Sigmoid colon (tissue), 7 donors: ENCODE measurements around the gene POLR2A. TPM values are rescaled to one million over a fixed set of nuclear protein-coding genes. Genes with fewer than 3 reads are reported as not detected.
A peak's percentile ranks its signal among the peaks of the same experiment; 100 is the strongest.

Experiments
- DNase-seq: peaks from one replicate; pipeline ENCODE4 v3.0.0-alpha.2; 2019
- H3K27ac ChIP-seq, 4 donors: fragments of 200-600 bp; sonication (generic); one replicate each; pipeline ENCODE4 v1.5.1; 2016 to 2019; ENCODE audit warnings: mild to moderate bottlenecking in 1 of 4
- H3K27me3 ChIP-seq, 3 donors: fragments of 200-600 bp; sonication (generic); one replicate each; pipeline ENCODE4 v1.5.1; 2019; ENCODE audit warnings: mild to moderate bottlenecking in 1 of 3
- H3K36me3 ChIP-seq, 4 donors: fragments of 200-600 bp; sonication (generic); one replicate each; pipeline ENCODE4 v1.5.1; 2016 to 2019
- H3K4me1 ChIP-seq, 4 donors: fragments of 200-600 bp; sonication (generic); one replicate each; pipeline ENCODE4 v1.5.1; 2017 to 2019
- H3K4me3 ChIP-seq, 4 donors: fragments of 200-600 bp; sonication (generic); one replicate each; pipeline ENCODE4 v1.5.1; 2017 to 2019; ENCODE audit warnings: mild to moderate bottlenecking in 2 of 4, moderate library complexity in 1 of 4
- H3K9me3 ChIP-seq, 4 donors: fragments of 200-600 bp in 3 of 4; sonication (generic) in 3 of 4; one replicate each; pipeline versions ENCODE4 v1.5.1 to v1.6.1; 2013 to 2019
- CTCF ChIP-seq, 4 experiments: fragments of 450-650 bp in 3 of 4; fragments of 200-600 bp in 1 of 4; IDR thresholded peaks; one replicate each; pipeline ENCODE4 v1.5.1; 2016 to 2019; ENCODE audit warnings: antibody characterized with exemption in 4 of 4, mild to moderate bottlenecking in 3 of 4, moderate library complexity in 2 of 4
- EP300 ChIP-seq, 4 donors: sonication (generic); formaldehyde crosslinking; IDR thresholded peaks; one replicate each; pipeline ENCODE4 v1.6.1; 2017; ENCODE audit warnings: antibody characterized with exemption in 4 of 4
- POLR2A ChIP-seq, 2 donors: fragments of 450-650 bp; IDR thresholded peaks; one replicate each; pipeline ENCODE4 v1.6.1; 2016; ENCODE audit warnings: antibody characterized with exemption in 2 of 2, mild to moderate bottlenecking in 2 of 2, moderate library complexity in 2 of 2
- POLR2AphosphoS5 ChIP-seq, 4 donors: sonication (generic); formaldehyde crosslinking; IDR thresholded peaks; one replicate each; pipeline ENCODE4 v1.6.1; 2017; ENCODE audit warnings: antibody characterized with exemption in 4 of 4
- WGBS, 2 donors: extraction: QIAGEN DNeasy Blood & Tissue Kit; methylation state at CpG; one replicate each; pipeline ENCODE4 v1.1.7; 2013; 5-methylcytosine and 5-hydroxymethylcytosine counted together
- intact Hi-C: fragments of 100-400 bp; cut with DNase I; formaldehyde crosslinking; loops from one replicate; pipeline ENCODE4 v1.15.1; 2023
- polyA plus RNA-seq, 3 donors: library from polyadenylated mRNA; stranded (reverse); fragments of 200-250 nt; gene quantifications; one replicate each; pipeline ENCODE4 v1.2.3, GENCODE V29; 2013
- total RNA-seq, 4 donors: library from RNA; depleted of rRNA; stranded (reverse); fragments of >200 nt; gene quantifications; one replicate each; pipeline ENCODE4 v1.1.0, GENCODE V29; 2016
- donor health status: healthy with polysubstance abuse.
- donor health status: Bipolar disorder and iron deficiency.
- donor health status: healthy.

Gene POLR2A
- total and polyA plus RNA-seq, 7 donors = 7.2 to 51.1 (median 31.4) TPM

- intact Hi-C loops = no loop called here
- H3K27ac ChIP-seq = no peak overlapping the region
- no peaks in the 10 kb centered on the region for H3K27me3 ChIP-seq
- no peak overlapping the region for H3K4me3 ChIP-seq
- no peaks in the 10 kb centered on the region for H3K9me3 ChIP-seq
- no peak for TF ChIP-seq CTCF (IDR thresholded peaks at IDR 0.05)
- TF ChIP-seq POLR2A (IDR thresholded peaks at IDR 0.05) = no peak
- TF ChIP-seq POLR2AphosphoS5 (IDR thresholded peaks at IDR 0.05) = no peak
- TF ChIP-seq EP300 (IDR thresholded peaks at IDR 0.05) = no peak
- H3K4me1 ChIP-seq = peaks cover 0 to 35% (median 26%) of the 10 kb centered on the region in 4 donors
- DNase-seq = no peak
- WGBS, 2 donors = 96% methylated on average over 9 of the region's 9 CpGs
- peaks cover 18 to 56% (median 29%) of the 10 kb centered on the region in 4 donors for H3K36me3 ChIP-seq
These were observed 20.1 kb upstream of the POLR2A start for GRCh38 chr17:7464081-7464480.

- Histone ChIP-seq H3K27ac (peak overlapping the region; percentile 46 to 59 (median 50)), H3K4me3 (no peak overlapping the region), H3K36me3 (peaks cover 18 to 56% (median 29%) of the 10 kb centered on the region in 4 donors), H3K27me3 (no peaks in the 10 kb centered on the region), H3K4me1 (peaks cover 0 to 50% (median 30%) of the 10 kb centered on the region in 4 donors), H3K9me3 (no peaks in the 10 kb centered on the region)
- WGBS, 2 donors = 94% methylated on average over 33 of the region's 33 CpGs
- DNase-seq = no peak
- intact Hi-C loops = no loop called here
- no peak for TF ChIP-seq CTCF (IDR thresholded peaks at IDR 0.05)
- TF ChIP-seq EP300 (IDR thresholded peaks at IDR 0.05) = no peak
- TF ChIP-seq POLR2AphosphoS5 (IDR thresholded peaks at IDR 0.05) = peak in 1 of 4 donors; percentile 6
These were observed 18.4 kb upstream of the POLR2A start for GRCh38 chr17:7465597-7466275.

- H3K4me1 ChIP-seq = peaks cover 0 to 53% (median 31%) of the 10 kb centered on the region in 4 donors
- intact Hi-C loops = no loop called here
- 91% methylated on average over 9 of the region's 9 CpGs for WGBS, 2 donors
- H3K27ac ChIP-seq = peak overlapping the region; percentile 46 to 59 (median 50)
- H3K36me3 ChIP-seq = peaks cover 18 to 56% (median 29%) of the 10 kb centered on the region in 4 donors
- no peaks in the 10 kb centered on the region for H3K9me3 ChIP-seq
- TF ChIP-seq POLR2A (IDR thresholded peaks at IDR 0.05) = no peak
- no peak for TF ChIP-seq EP300 (IDR thresholded peaks at IDR 0.05)
- no peak for TF ChIP-seq CTCF (IDR thresholded peaks at IDR 0.05)
- TF ChIP-seq POLR2AphosphoS5 (IDR thresholded peaks at IDR 0.05) = no peak
- DNase-seq = no peak
- H3K4me3 ChIP-seq = no peak overlapping the region
- H3K27me3 ChIP-seq = no peaks in the 10 kb centered on the region
These were observed 17.9 kb upstream of the POLR2A start for GRCh38 chr17:7466318-7466638.

- DNase-seq = peak; percentile 88
- intact Hi-C loops = no loop called here
- Histone ChIP-seq H3K4me1 (peaks cover 0 to 58% (median 33%) of the 10 kb centered on the region in 4 donors), H3K9me3 (no peaks in the 10 kb centered on the region), H3K27me3 (no peaks in the 10 kb centered on the region), H3K27ac (peak overlapping the region; percentile 46 to 59 (median 50)), H3K36me3 (peaks cover 18 to 50% (median 29%) of the 10 kb centered on the region in 4 donors), H3K4me3 (no peak overlapping the region)
- 85 to 90% methylated on average over 16 of the region's 16 CpGs for WGBS, 2 donors
- TF ChIP-seq EP300 (IDR thresholded peaks at IDR 0.05) = no peak
- TF ChIP-seq CTCF (IDR thresholded peaks at IDR 0.05) = no peak
- peak in 2 of 4 donors; percentile 8 to 12 for TF ChIP-seq POLR2AphosphoS5 (IDR thresholded peaks at IDR 0.05)
- no peak for TF ChIP-seq POLR2A (IDR thresholded peaks at IDR 0.05)
These were observed 17.4 kb upstream of the POLR2A start for GRCh38 chr17:7466639-7467341.
